HepG2 (cell line): ENCODE measurements around the gene HOXB4. TPM values are rescaled to one million over a fixed set of nuclear protein-coding genes. Genes with fewer than 3 reads are reported as not detected.
A peak's percentile ranks its signal among the peaks of the same experiment; 100 is the strongest.

Experiments
- ATAC-seq: fragments of 200-7000 bp; cut with Tn5 transposase; 3 replicates; pipeline ENCODE4 v1.9.1; 2020; ENCODE audit warnings: mild to moderate bottlenecking, moderate library complexity
- BruUV-seq: library from RNA; stranded (reverse); fragments of 400-500 nt; replicated peaks from 2 replicates; lab custom pipeline; 2021; lab: Mats Ljungman, UMichigan
- CTCF ChIA-PET: fragments of 300-600 bp; formaldehyde crosslinking; extraction: SDS; loops from one replicate; lab custom pipeline; 2021; ENCODE audit warnings: low total read pairs, inconsistent platforms, low intra/inter-chr PET ratio; lab: Yijun Ruan, JAX
- POLR2A ChIA-PET: fragments of 350-600 bp; sonication (Branson Sonifier 250); formaldehyde crosslinking; loops from one replicate; lab custom pipeline; 2020; ENCODE audit warnings: antibody characterized with exemption, inconsistent platforms; lab: Yijun Ruan, JAX
- DNase-seq: peaks from one replicate; pipeline ENCODE4 v3.0.0-alpha.2; 2015; ENCODE audit warnings: low spot score
- FAIRE-seq: peaks from 3 replicates; lab custom pipeline; 2011; peaks lifted over from hg19 to GRCh38; lab: Jason Lieb, UNC
- H2AFZ ChIP-seq: one replicate; pipeline ENCODE4 v1.6.1; 2011; ENCODE audit warnings: low read length, inconsistent platforms
- H3K27ac ChIP-seq: fragments of 300-600 bp; 3 replicates; pipeline ENCODE4 v1.8.0; 2011; ENCODE audit warnings: mixed run types, mild to moderate bottlenecking, mixed read lengths, low read length, inconsistent platforms; ENCODE audit not compliant: insufficient read depth; ENCODE audit errors: extremely low read length
- H3K27me3 ChIP-seq, 2 experiments: fragments of 200-600 bp in 1 of 2; 2 replicates in 1 of 2; 3 replicates in 1 of 2; pipeline versions ENCODE4 v1.6.0 to v1.8.0; 2011; ENCODE audit warnings: low read length in 2 of 2, mild to moderate bottlenecking in 2 of 2, moderate library complexity in 2 of 2, inconsistent platforms in 1 of 2; ENCODE audit not compliant: insufficient read depth in 2 of 2, control insufficient read depth in 1 of 2
- H3K36me3 ChIP-seq, 2 experiments: fragments of 200-600 bp in 1 of 2; replicated peaks in 1 of 2; 2 replicates in 1 of 2; 3 replicates in 1 of 2; pipeline versions ENCODE4 v1.5.1 to v1.8.0; 2011; ENCODE audit warnings: low read length in 2 of 2, inconsistent platforms in 1 of 2; ENCODE audit not compliant: insufficient read depth in 2 of 2, control insufficient read depth in 1 of 2
- H3K4me1 ChIP-seq: 2 replicates; pipeline ENCODE4 v1.5.1; 2012; ENCODE audit warnings: low read length, inconsistent platforms; ENCODE audit not compliant: insufficient read depth
- H3K4me2 ChIP-seq: 2 replicates; pipeline ENCODE4 v1.6.0; 2011; ENCODE audit warnings: low read depth, low read length, inconsistent platforms
- H3K4me3 ChIP-seq, 3 experiments: fragments of 200-600 bp in 1 of 3; sonication (generic), shearing (Covaris generic) in 1 of 3; replicated peaks in 1 of 3; 2 replicates each; pipeline ENCODE4 v1.5.1; 2011 to 2016; ENCODE audit warnings: low read length in 3 of 3, inconsistent platforms in 2 of 3, low read depth in 2 of 3, mild to moderate bottlenecking in 2 of 3, control low read depth in 1 of 3, mixed read lengths in 1 of 3; ENCODE audit not compliant: insufficient read depth in 1 of 3
- H3K79me2 ChIP-seq: one replicate; pipeline ENCODE4 v1.6.1; 2011; ENCODE audit warnings: low read length, inconsistent platforms; ENCODE audit not compliant: insufficient read depth
- H3K9ac ChIP-seq: 2 replicates; pipeline ENCODE4 v1.6.0; 2011; ENCODE audit warnings: mild to moderate bottlenecking, low read depth, low read length, inconsistent platforms; ENCODE audit not compliant: insufficient read depth
- H3K9me3 ChIP-seq: 2 replicates; pipeline ENCODE4 v1.5.1; 2012; ENCODE audit warnings: mild to moderate bottlenecking, low read length
- H4K20me1 ChIP-seq: 2 replicates; pipeline ENCODE4 v1.6.0; 2011; ENCODE audit warnings: inconsistent platforms, mild to moderate bottlenecking, low read length, moderate library complexity; ENCODE audit not compliant: insufficient read depth
- CAMTA2 ChIP-seq: sonication (generic); formaldehyde crosslinking; IDR thresholded peaks from 2 replicates; pipeline ENCODE4 v1.4.0; 2020; ENCODE audit warnings: mild to moderate bottlenecking, missing genetic modification reagents, borderline replicate concordance
- EZH2 ChIP-seq: conservative IDR thresholded peaks from 2 replicates; pipeline ENCODE4 v1.6.1; 2012; ENCODE audit warnings: mild to moderate bottlenecking, low read depth, low read length, moderate library complexity
- HNRNPK ChIP-seq: fragments of 200-400 bp; formaldehyde crosslinking; IDR thresholded peaks from 2 replicates; pipeline ENCODE4 v1.6.1; 2018; ENCODE audit warnings: low read length, low read depth, moderate library complexity, mild to moderate bottlenecking; ENCODE audit not compliant: poor library complexity, severe bottlenecking
- IKZF1 ChIP-seq: fragments of 450-650 bp; IDR thresholded peaks from 2 replicates; pipeline ENCODE4 v1.7.1; 2016
- ZMYM2 ChIP-seq: sonication (generic); formaldehyde crosslinking; IDR thresholded peaks from 2 replicates; pipeline ENCODE4 v1.8.0; 2022; ENCODE audit warnings: mild to moderate bottlenecking, missing genetic modification reagents
- WGBS: methylation state at CpG from one replicate; pipeline ENCODE4 v1.1.6; 2017; ENCODE audit warnings: low lambda C conversion rate; 5-methylcytosine and 5-hydroxymethylcytosine counted together
- in situ Hi-C: cut with HindIII; loops from 2 replicates; pipeline ENCODE4 v1.10.0; 2017; ENCODE audit warnings: low pct_unique_long_range_greater_than_20kb; ENCODE audit not compliant: extremely low pct_ligation_motif_present
- intact Hi-C: fragments of 100-400 bp; cut with micrococcal nuclease; formaldehyde crosslinking; loops from one replicate; pipeline ENCODE4 v1.10.0; 2022; ENCODE audit not compliant: unreplicated experiment
- polyA plus RNA-seq, 8 experiments: library from polyadenylated mRNA; depleted of rRNA in 3 of 8; stranded (reverse) in 7 of 8; unstranded in 1 of 8; fragments of >200 nt; fragmentation: Illumina TruSeq in 4 of 8; extraction: Trizol in 4 of 8; gene quantifications; 2 replicates each; pipeline versions ENCODE4 v1.2.1 to v1.2.3, GENCODE V29; 2011 to 2016; ENCODE audit warnings: low read depth in 4 of 8, missing spikeins in 1 of 8, mixed read lengths in 1 of 8; ENCODE audit not compliant: insufficient read depth in 1 of 8
- total RNA-seq, 5 experiments: library from RNA; depleted of rRNA; stranded (reverse); fragments of >200 nt; fragmentation: Illumina TruSeq; extraction: Trizol; gene quantifications; 2 replicates each; pipeline ENCODE4 v1.2.3, GENCODE V29; 2016; ENCODE audit warnings: low read depth in 1 of 5
- TF ChIP-seq, protein P1 (sequence below): sonication (generic); formaldehyde crosslinking; IDR thresholded peaks from 2 replicates; pipeline ENCODE4 v1.8.1; 2023; ENCODE audit warnings: mild to moderate bottlenecking, inconsistent platforms, moderate library complexity, missing genetic modification reagents, borderline replicate concordance
- TF ChIP-seq, protein P2 (sequence below): sonication (generic); formaldehyde crosslinking; IDR thresholded peaks from 2 replicates; pipeline ENCODE4 v1.4.0; 2020; ENCODE audit warnings: missing genetic modification reagents, borderline replicate concordance

Gene HOXB4
- total and polyA plus RNA-seq, 2 of the 13 experiments (the other 11 are each of a cell fraction or from before 2014, with no cell fraction given) = not detected

GRCh38 chr17:48615047-48615962 is 37.2 kb upstream of the HOXB4 start, which contains the start of gene HOXB8:
HOXB8 (minus strand) TSS chr17:48615292; CDS start chr17:48614704, 588 bp downstream.
- H3K27me3 ChIP-seq = peaks cover 38 to 97% of the 10 kb centered on the region in 2 experiments
- H4K20me1 ChIP-seq = peaks cover 6% of the 10 kb centered on the region; the same call in 1 of the 2 replicates
- intact Hi-C loops = loop anchor here (5.0 kb wide), 2 partner anchors 353 to 588 kb away; no protein-coding TSS in a partner anchor
- ATAC-seq = no peak
- H3K9me3 ChIP-seq = no peaks in the 10 kb centered on the region
- no peaks in the 10 kb centered on the region for H3K36me3 ChIP-seq
- no peak within 1 kb of the TSS for H3K9ac ChIP-seq
- in situ Hi-C loops = no loop called here
- peaks cover 17% of the 10 kb centered on the region for H3K4me1 ChIP-seq
- WGBS = 19% methylated on average over 41 of the region's 41 CpGs
- H3K79me2 ChIP-seq = no peaks in the 10 kb centered on the region
- no peak for TF ChIP-seq CAMTA2 (CRISPR knock-in tag)
- TF ChIP-seq, protein P1, sequence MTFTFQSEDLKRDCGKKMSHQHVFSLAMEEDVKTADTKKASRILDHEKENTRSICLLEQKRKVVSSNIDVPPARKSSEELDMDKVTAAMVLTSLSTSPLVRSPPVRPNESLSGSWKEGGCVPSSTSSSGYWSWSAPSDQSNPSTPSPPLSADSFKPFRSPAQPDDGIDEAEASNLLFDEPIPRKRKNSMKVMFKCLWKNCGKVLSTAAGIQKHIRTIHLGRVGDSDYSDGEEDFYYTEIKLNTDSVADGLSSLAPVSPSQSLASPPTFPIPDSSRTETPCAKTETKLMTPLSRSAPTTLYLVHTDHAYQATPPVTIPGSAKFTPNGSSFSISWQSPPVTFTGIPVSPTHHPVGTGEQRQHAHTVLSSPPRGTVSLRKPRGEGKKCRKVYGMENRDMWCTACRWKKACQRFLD (CRISPR knock-in tag) = no peak
- TF ChIP-seq ZMYM2 (CRISPR knock-in tag) = no peak
- peak; percentile 17 for TF ChIP-seq HNRNPK
- TF ChIP-seq IKZF1 = no peak
- peak; percentile 55 for TF ChIP-seq EZH2
- TF ChIP-seq, protein P2, sequence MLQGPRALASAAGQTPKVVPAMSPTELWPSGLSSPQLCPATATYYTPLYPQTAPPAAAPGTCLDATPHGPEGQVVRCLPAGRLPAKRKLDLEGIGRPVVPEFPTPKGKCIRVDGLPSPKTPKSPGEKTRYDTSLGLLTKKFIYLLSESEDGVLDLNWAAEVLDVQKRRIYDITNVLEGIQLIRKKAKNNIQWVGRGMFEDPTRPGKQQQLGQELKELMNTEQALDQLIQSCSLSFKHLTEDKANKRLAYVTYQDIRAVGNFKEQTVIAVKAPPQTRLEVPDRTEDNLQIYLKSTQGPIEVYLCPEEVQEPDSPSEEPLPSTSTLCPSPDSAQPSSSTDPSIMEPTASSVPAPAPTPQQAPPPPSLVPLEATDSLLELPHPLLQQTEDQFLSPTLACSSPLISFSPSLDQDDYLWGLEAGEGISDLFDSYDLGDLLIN (CRISPR knock-in tag) = no peak
- FAIRE-seq = no peak
- BruUV-seq = no TSS peak
- ChIA-PET POLR2A (no interaction called here), CTCF (no interaction called here)
- no peak within 1 kb of the TSS for H3K27ac ChIP-seq
- DNase-seq = no peak
- no peak within 1 kb of the TSS for H3K4me3 ChIP-seq
- H2AFZ ChIP-seq = no peak within 1 kb of the TSS
- H3K4me2 ChIP-seq = no peak within 1 kb of the TSS
